IMR-90 (cell line): ENCODE results near the gene HIVEP1.

Experiments
- CEBPB ChIP-seq: IDR thresholded peaks from 2 replicates; pipeline ENCODE4 v1.6.1; 2012; ENCODE audit warnings: low read depth, low read length, improper control_type of control experiment
- CHD1 ChIP-seq: IDR thresholded peaks from 2 replicates; pipeline ENCODE4 v1.6.1; 2012; ENCODE audit warnings: low read depth, low read length, improper control_type of control experiment
- CTCF ChIP-seq: conservative IDR thresholded peaks from 2 replicates; pipeline ENCODE4 v1.5.1; 2012; ENCODE audit warnings: mild to moderate bottlenecking, low read depth, low read length, improper control_type of control experiment
- FOS ChIP-seq: fragments of 150-350 bp; IDR thresholded peaks from 2 replicates; pipeline ENCODE4 v1.6.1; 2016; ENCODE audit warnings: low read depth, low read length
- MAFK ChIP-seq: IDR thresholded peaks from 2 replicates; pipeline ENCODE4 v1.6.1; 2012; ENCODE audit warnings: low read depth, low read length, improper control_type of control experiment
- MAZ ChIP-seq: IDR thresholded peaks from 2 replicates; pipeline ENCODE4 v1.6.1; 2012; ENCODE audit warnings: low read depth, mild to moderate bottlenecking, low read length, improper control_type of control experiment, moderate library complexity, borderline replicate concordance
- MXI1 ChIP-seq: IDR thresholded peaks from 2 replicates; pipeline ENCODE4 v1.6.1; 2012; ENCODE audit warnings: low read depth, mild to moderate bottlenecking, low read length, moderate library complexity, borderline replicate concordance
- POLR2A ChIP-seq: IDR thresholded peaks from 2 replicates; pipeline ENCODE4 v1.6.1; 2012; ENCODE audit warnings: mild to moderate bottlenecking, low read depth, low read length
- RAD21 ChIP-seq: IDR thresholded peaks from 2 replicates; pipeline ENCODE4 v1.6.1; 2012; ENCODE audit warnings: low read length, improper control_type of control experiment
- RCOR1 ChIP-seq: IDR thresholded peaks from 2 replicates; pipeline ENCODE4 v1.6.1; 2012; ENCODE audit warnings: mild to moderate bottlenecking, low read length, improper control_type of control experiment; ENCODE audit not compliant: insufficient replicate concordance
- RFX5 ChIP-seq: IDR thresholded peaks from 2 replicates; pipeline ENCODE4 v1.8.0; 2012; ENCODE audit warnings: low read depth, mild to moderate bottlenecking, low read length, moderate library complexity
- SMC3 ChIP-seq: fragments of 150-350 bp; IDR thresholded peaks from 2 replicates; pipeline ENCODE4 v1.6.1; 2016; ENCODE audit warnings: low read depth, mild to moderate bottlenecking, antibody characterized with exemption, low read length, moderate library complexity
- USF2 ChIP-seq: fragments of 150-350 bp; IDR thresholded peaks from 2 replicates; pipeline ENCODE4 v1.6.1; 2017; ENCODE audit warnings: mild to moderate bottlenecking, antibody characterized with exemption, low read length, low read depth

GRCh38 chr6:12012038-12012557, at the start of gene HIVEP1:
- TF ChIP-seq CTCF (no peak), POLR2A (peak; percentile 70), CEBPB (no peak), RAD21 (no peak; the same call in 1 of the 2 replicates), USF2 (no peak), RCOR1 (no peak), SMC3 (no peak), MAZ (no peak), RFX5 (no peak), MXI1 (no peak), CHD1 (no peak), MAFK (no peak), FOS (no peak)
